Kidney (tissue), 14 donors: ENCODE results near the gene PGRMC1. TPM values are rescaled to one million over a fixed set of nuclear protein-coding genes. Genes with fewer than 3 reads are reported as not detected.
A peak's percentile ranks its signal among the peaks of the same experiment; 100 is the strongest.
"Not testable (repeated sequence)": the region's sequence is repeated elsewhere in the genome, so short reads cannot be mapped to it uniquely, and the experiment has no call there.

ENCODE experiments used
- DNase-seq, 5 donors: peaks; one replicate each; pipeline ENCODE4 v3.0.0-alpha.2; 2013 to 2020
- FAIRE-seq: peaks from 2 replicates; lab custom pipeline; 2012; peaks lifted over from hg19 to GRCh38; lab: Jason Lieb, UNC
- H3K27ac ChIP-seq, 2 donors: one replicate each; pipeline ENCODE4 v1.7.0; 2013; ENCODE audit warnings: low read depth in 2 of 2, low read length in 2 of 2, inconsistent platforms in 1 of 2
- H3K27me3 ChIP-seq: one replicate; pipeline ENCODE4 v1.7.1; 2013; ENCODE audit warnings: low read length, inconsistent platforms; ENCODE audit not compliant: control insufficient read depth, insufficient read depth
- H3K36me3 ChIP-seq, 3 donors: one replicate each; pipeline versions ENCODE4 v1.7.0 to v1.7.1; 2013; ENCODE audit warnings: low read length in 3 of 3, control low read depth in 1 of 3, inconsistent platforms in 1 of 3; ENCODE audit not compliant: insufficient read depth in 3 of 3, control insufficient read depth in 2 of 3
- H3K4me1 ChIP-seq, 3 donors: one replicate each; pipeline versions ENCODE4 v1.7.0 to v1.7.1; 2013; ENCODE audit warnings: low read length in 3 of 3, inconsistent platforms in 1 of 3, low read depth in 1 of 3; ENCODE audit not compliant: control insufficient read depth in 2 of 3, insufficient read depth in 2 of 3
- H3K4me3 ChIP-seq, 3 donors: one replicate each; pipeline versions ENCODE4 v1.7.0 to v1.8.1; 2013; ENCODE audit warnings: low read length in 3 of 3, control low read depth in 1 of 3, inconsistent platforms in 1 of 3
- H3K9ac ChIP-seq, 3 donors: one replicate each; pipeline versions ENCODE4 v1.7.0 to v1.7.1; 2013; ENCODE audit warnings: low read length in 3 of 3, control low read depth in 1 of 3, inconsistent platforms in 1 of 3
- H3K9me3 ChIP-seq, 3 donors: one replicate each; pipeline versions ENCODE4 v1.7.0 to v1.7.1; 2013; ENCODE audit warnings: low read length in 3 of 3, control low read depth in 1 of 3, inconsistent platforms in 1 of 3; ENCODE audit not compliant: control insufficient read depth in 2 of 3, insufficient read depth in 1 of 3
- CTCF ChIP-seq: IDR thresholded peaks from 3 replicates; pipeline ENCODE4 v1.5.1; 2012; ENCODE audit warnings: mild to moderate bottlenecking, moderate library complexity, borderline replicate concordance; ENCODE audit not compliant: insufficient read depth; ENCODE audit errors: extremely low read depth
- intact Hi-C: fragments of 100-400 bp; cut with DNase I; formaldehyde crosslinking; loops from one replicate; pipeline ENCODE4 v1.11.1; 2022
- polyA plus RNA-seq: library from polyadenylated mRNA; stranded (reverse); fragments of 350-450 nt; fragmentation: Illumina TruSeq; extraction: RNeasy Lipid Tissue Mini Kit (QIAGEN cat#74804); gene quantifications from one replicate; pipeline ENCODE4 v1.2.3, GENCODE V29; 2014; ENCODE audit warnings: low read depth, low replicate concordance; ENCODE audit not compliant: insufficient read depth
- total RNA-seq: library from RNA; stranded (reverse); fragmentation: NEBNext Ultra II Directional; extraction: Animal tissue kit (Norgen Biotek cat#: 25700); gene quantifications from one replicate; pipeline ENCODE4 v1.2.1, GENCODE V29; 2021
- donor health status: control.
- donor health status: control.
- donor health status: control.
- donor health status: control.
- donor health status: control.
- donor health status: DM: yes; HTN: yes; CAD: no.
- donor health status: Normal renal cell carcinoma (clear cell type).

PGRMC1 gene
- total and polyA plus RNA-seq, 2 donors from 2014 or later: 118 to 181 TPM

- Histone ChIP-seq H3K36me3 (no peaks in the 10 kb centered on the region), H3K4me3 (no peak overlapping the region), H3K27ac (no peak overlapping the region), H3K9me3 (no peaks in the 10 kb centered on the region), H3K4me1 (no peaks in the 10 kb centered on the region), H3K27me3 (no peaks in the 10 kb centered on the region), H3K9ac (no peak overlapping the region)
- intact Hi-C loops: no loop called here
- DNase-seq (no peak), FAIRE-seq (no peak)
- TF ChIP-seq CTCF: no peak
Observed at GRCh38 chrX:119249891-119250290, 13.8 kb downstream of the PGRMC1 start.

DNA sequence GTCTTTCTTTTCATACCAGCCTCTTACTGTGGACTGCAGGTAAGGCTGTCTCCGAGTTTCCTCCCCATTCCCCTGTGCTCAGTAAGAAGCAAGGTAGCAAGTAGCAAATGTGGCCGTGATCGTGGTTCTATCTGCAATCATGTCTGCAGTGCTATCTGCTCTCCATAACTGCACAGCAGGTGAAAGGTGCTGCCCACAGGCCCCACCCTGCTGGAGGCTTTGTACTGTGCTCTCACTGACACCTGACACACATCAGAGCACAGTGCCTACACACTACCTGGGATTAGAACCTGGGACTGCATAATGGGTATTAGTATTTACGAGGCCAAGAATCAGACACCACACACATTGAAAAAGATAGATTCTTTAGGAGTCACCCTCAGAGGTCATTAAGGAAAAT, 15.3 kb downstream of the PGRMC1 start:
- no peak overlapping the region for H3K4me3 ChIP-seq
- H3K27me3 ChIP-seq: no peaks in the 10 kb centered on the region
- DNase-seq (no peak), FAIRE-seq (no peak)
- no peak for TF ChIP-seq CTCF
- no peaks in the 10 kb centered on the region for H3K36me3 ChIP-seq
- no peak overlapping the region for H3K9ac ChIP-seq
- H3K27ac ChIP-seq: no peak overlapping the region
- intact Hi-C loops: no loop called here
- no peaks in the 10 kb centered on the region for H3K9me3 ChIP-seq
- H3K4me1 ChIP-seq: no peaks in the 10 kb centered on the region

DNA sequence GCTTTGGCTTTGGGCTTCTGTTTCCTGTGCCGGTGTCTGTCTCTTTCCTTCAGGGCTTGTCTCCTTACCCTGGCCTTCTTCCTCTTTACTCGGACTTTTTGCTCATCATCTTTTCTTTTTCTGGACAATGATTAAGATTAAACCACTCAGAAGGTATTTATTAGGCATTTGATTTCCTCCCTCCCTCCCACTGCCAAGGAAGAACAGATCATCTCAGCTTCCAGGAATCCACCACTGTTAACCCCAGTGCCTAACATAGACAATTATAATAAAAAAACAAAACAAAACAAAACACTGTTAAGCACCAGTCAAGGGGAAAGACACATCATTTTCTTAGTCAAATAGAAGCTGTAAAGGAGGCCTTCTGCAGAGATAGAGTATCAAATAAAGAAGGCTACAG, 16.6 kb downstream of the PGRMC1 start:
- Histone ChIP-seq H3K4me1 (no peaks in the 10 kb centered on the region), H3K27me3 (no peaks in the 10 kb centered on the region), H3K36me3 (no peaks in the 10 kb centered on the region), H3K27ac (no peak overlapping the region), H3K9ac (no peak overlapping the region), H3K9me3 (no peaks in the 10 kb centered on the region), H3K4me3 (no peak overlapping the region)
- DNase-seq (no peak), FAIRE-seq (no peak)
- intact Hi-C loops: no loop called here
- no peak for TF ChIP-seq CTCF

DNA sequence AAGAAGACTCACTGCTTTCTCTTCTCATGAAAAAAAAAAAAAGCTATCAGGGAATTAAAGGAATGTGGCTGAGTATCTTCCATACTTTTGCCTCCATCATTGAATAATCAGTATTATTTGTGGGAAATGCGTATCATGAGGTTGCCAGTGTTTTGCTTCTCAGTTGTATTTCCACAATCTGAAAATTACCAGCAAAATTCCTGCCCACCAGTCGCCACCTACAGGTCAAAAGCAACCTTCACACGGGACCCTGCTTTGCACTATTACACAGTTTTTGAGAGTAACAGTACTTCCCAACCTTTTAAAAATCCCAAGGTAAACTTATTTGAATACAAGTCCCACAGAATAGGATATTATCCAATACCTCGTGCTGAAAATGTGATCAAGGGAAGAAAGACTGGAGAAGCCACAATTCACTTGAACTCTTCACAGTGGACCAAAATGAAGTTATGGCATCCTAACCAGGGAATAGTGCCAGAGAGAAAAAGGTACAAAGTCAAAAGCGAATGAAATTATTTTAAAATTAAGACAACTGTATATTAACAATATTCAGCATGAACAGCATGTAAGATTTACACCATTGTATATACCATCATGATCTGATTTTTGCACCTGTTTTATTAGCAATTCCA, 30.4 kb downstream of the PGRMC1 start:
- no peaks in the 10 kb centered on the region for H3K9me3 ChIP-seq
- H3K27ac ChIP-seq: no peak overlapping the region
- peak; percentile 93 for FAIRE-seq
- no peak overlapping the region for H3K9ac ChIP-seq
- intact Hi-C loops: no loop called here
- no peaks in the 10 kb centered on the region for H3K4me1 ChIP-seq
- no peak overlapping the region for H3K4me3 ChIP-seq
- no peaks in the 10 kb centered on the region for H3K36me3 ChIP-seq
- TF ChIP-seq CTCF: peak; percentile 46
- peak in 2 of 5 donors; percentile 35 to 37 for DNase-seq
- no peaks in the 10 kb centered on the region for H3K27me3 ChIP-seq

DNA sequence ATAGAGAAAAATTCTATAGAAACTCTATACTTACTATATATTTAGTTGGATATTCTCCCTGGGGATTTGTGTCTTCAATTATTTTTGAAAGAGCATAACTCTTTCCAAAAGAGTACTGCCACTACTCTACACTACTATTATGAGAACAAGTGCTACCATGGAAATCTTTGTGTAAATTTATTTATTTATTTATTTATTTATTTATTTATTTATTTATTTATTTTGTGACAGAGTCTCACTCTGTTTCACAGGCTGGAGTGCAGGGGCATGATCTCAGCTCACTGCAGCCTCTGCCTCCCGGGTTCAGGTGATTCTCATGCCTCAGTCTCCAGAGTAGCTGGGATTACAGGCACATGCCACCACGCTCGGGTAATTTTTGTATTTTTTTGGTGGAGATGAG, 31.0 kb downstream of the PGRMC1 start:
- H3K4me3 ChIP-seq, DNase-seq, H3K9me3 ChIP-seq, intact Hi-C loops, H3K36me3 ChIP-seq, H3K4me1 ChIP-seq, H3K9ac ChIP-seq, H3K27me3 ChIP-seq, H3K27ac ChIP-seq: not testable (repeated sequence)
- peak; percentile 52 for FAIRE-seq
